GM19468 (cell line): ENCODE measurements around the gene SPEG.

ENCODE experiments used
- ATAC-seq: cut with Tn5 transposase; IDR thresholded peaks from one replicate; pipeline ENCODE4 v1.9.1; 2021; ENCODE audit warnings: mild to moderate bottlenecking, moderate library complexity, moderate number of reproducible peaks; ENCODE audit not compliant: unreplicated experiment; ENCODE audit errors: extremely low read depth

SPEG gene

DNA sequence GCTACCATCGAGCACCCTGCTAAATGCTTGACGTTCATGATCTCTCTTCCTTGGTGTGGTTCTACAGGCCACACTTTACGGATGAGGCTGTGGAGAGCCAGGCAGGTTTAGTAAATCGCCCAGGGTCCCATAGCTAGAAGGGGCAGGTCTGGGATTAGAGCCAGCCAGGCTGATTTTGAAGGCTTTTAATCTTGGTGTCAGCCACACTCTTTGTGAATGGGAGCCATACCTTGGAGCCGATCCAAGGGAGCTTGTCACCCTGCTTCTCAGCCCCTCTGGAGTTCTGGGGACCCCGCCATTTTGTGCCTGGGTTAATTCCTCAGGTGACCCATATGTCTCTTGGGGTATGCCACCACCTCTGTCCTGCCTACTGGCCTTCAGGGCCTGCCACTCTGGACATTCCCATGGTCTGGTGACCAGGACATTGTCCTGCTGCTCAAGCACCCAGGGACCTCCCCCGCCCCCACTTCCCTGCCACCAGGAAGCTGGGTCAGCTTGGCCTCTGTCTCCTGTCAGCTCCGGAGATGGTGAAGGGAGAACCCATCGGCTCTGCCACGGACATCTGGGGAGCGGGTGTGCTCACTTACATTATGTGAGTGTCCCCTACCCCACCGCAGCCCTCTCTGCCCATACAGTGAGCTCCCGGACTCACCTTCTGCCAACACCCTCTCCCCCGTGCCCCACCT is 56.8 kb downstream of the SPEG start:
- ATAC-seq, result no peak

DNA sequence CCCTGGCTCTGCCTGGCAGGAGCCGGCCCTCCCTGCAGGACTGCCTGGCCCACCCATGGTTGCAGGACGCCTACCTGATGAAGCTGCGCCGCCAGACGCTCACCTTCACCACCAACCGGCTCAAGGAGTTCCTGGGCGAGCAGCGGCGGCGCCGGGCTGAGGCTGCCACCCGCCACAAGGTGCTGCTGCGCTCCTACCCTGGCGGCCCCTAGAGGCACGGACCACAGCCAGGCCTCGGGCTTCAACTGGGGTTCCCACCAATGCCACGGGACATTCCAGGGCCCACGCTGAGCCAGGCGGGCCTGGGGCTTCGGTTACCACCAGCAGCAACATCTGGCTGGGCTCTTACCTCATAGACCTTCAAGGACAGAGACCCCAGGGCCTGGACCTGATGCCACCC is 57.9 kb downstream of the SPEG start:
- no peak for ATAC-seq

DNA sequence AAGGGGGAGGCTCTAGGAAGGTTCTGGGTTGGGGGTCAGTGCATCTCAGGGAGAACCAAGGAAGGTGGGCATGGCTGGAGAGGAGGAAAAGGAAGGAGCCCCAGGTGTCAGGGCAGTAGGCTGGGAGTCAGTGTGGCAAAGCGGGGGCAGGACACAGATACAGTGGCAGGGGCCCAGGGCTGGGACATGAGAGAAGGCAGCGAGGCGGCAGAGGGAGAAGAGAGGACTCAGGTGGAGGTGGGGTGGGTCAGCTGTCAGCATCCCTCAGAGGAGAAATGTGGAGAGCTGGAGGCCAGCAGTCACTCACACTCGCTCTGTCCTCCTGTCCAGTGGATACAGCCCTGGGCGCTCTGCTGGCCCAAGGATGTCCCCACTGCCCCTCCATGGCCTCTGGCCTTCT is 58.4 kb downstream of the SPEG start:
- ATAC-seq, result no peak

DNA sequence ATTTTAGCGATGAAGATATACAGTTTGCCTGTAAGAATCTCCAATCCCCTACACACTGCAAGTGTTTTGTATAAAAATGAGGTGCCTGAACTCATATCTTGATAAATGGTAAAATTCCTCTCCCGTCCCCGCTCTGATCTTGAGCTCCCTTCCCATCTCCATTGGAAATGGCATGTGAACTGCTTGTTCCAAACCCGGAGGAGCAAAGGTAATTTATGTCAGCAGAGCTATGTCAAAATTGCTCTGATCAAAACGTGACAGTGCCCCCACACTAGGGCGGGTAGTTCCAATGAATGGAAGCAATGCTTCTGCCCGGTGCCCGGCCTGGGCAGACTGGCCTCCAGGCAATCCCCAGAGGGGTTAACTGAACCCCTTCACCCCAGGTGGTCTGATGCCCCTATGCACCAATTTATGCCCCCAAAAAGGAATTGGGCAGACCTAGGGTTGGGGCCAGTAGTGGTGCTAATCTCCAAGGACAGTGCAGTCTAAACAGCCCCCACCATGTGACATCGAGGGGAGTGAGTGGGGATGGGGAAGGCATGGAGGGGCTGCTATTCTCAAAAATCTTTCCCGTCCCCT is 60.4 kb downstream of the SPEG start:
- no peak for ATAC-seq

DNA sequence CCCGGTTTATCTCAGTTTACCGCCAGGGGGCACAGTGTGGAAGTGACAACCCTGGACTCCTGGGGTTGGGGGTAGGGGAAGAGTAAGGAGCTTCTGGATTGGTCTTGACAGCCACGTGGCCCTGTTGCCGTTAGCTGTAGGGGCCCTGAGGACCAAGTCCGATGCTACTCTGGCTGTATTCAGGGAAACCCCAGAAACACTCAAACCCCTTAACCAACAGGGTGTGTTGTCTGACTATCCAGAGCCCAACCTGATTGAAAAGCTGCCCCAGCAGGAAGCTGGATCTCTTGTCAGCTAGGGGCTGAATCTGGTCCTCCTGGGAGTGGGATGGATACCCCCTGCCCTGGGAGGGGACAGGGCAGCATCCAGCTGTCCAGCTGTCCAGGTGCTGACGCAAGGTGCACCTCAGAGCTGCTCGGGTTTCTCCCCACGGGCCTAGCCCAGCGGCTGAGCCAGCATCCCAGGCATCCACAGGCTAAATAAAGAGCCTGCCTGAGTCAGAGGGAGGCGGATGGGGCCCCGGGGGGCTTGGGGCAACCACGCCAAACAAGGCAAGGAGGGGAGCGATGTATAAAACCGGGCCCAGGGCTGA is 61.0 kb downstream of the SPEG start:
- no peak for ATAC-seq

DNA sequence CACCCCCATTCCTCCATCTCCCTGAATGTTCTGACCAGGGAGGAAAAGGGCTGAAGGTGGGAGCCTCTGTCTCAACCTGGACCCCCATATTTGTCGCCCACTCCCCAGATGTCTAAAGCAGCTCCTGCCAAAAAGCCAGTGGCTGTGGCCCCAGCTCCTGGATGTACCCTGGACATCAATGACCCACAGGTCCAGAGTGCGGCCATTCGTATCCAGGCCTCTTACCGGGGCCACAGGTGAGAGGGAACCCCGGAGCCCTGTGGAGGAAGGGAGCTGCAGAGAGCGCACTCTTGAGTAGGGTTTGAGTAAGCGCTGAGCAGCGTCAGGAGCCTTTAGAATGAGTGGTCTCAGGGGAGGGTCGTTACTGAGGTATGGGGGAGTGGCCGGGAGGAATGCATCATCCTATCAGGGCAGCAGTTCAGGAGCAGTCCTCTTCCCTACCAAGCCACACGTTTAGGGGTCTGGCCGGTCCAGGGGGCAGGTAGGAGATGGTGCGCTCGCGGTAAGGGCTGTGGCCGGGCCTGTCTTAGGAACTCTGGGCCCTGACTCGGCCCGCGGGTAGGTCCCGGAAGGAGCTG is 61.7 kb downstream of the SPEG start:
- ATAC-seq, result no peak

DNA sequence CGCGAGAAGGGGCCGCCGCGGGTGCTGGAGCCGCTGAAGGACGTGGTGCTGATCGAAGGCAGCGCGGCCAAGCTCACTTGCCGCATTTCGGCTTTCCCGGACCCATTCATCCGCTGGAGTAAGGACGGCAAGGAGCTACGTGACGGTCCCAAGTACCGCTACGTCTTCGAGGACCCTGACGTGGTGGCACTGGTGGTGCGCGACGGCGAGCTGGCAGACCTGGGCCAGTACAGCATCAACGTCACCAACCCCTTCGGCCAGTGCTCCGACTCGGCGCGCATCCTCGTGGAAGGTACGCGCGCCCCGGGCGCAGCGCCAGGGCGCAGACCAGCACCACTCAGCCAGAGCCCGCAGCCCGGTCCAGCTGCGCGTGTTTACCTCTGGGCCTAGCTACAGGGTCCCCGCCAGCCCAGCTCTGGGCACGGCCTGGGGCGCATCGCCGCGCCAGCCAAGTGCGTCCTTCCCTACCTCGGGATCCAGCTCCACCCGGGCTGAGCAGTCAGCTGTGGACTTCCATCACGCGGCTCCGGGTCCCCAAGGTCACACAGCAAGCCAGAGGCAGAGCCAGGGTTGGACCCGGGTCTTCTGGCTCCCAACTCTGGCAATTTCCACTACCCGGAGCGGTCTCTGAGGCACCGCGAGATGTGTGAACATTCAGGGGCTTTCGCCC is 62.3 kb downstream of the SPEG start:
- no peak for ATAC-seq

DNA sequence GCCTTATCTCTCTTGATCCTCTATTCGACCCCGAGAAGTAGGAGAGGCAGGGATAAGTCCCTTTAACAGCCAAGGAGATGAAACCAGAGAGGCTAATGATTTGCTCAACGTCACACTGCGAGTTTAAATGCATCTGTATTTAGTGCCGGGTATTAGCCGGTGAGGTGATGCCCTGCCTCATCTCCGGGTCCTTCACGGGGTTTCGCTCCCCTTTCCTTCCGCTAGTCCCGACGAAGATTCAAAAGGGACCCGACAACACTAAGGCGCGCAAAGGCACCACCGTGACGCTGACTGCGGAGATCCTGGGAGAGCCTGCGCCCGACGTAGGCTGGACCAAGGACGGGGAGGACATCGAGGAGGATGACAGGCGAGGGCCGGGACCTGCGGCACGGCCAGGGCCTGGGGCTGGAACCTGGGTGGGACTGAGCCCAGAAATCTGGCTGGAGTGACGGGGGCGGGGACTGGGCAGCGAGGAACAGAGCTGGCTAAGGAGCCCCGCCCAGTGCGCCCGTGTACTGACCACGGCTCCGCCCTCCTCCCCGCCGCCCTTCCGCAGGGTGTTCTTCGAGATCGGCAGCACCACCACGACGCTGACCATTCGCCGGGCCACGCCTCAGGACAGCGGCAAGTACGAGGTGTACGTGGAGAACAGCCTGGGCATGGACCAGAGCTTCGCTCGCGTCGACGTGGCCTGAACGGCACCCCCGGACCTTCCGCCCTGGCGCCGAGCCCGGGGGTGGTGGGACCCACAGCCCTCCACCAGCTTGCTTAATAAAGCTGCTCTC is 63.0 kb downstream of the SPEG start:
- no peak for ATAC-seq

DNA sequence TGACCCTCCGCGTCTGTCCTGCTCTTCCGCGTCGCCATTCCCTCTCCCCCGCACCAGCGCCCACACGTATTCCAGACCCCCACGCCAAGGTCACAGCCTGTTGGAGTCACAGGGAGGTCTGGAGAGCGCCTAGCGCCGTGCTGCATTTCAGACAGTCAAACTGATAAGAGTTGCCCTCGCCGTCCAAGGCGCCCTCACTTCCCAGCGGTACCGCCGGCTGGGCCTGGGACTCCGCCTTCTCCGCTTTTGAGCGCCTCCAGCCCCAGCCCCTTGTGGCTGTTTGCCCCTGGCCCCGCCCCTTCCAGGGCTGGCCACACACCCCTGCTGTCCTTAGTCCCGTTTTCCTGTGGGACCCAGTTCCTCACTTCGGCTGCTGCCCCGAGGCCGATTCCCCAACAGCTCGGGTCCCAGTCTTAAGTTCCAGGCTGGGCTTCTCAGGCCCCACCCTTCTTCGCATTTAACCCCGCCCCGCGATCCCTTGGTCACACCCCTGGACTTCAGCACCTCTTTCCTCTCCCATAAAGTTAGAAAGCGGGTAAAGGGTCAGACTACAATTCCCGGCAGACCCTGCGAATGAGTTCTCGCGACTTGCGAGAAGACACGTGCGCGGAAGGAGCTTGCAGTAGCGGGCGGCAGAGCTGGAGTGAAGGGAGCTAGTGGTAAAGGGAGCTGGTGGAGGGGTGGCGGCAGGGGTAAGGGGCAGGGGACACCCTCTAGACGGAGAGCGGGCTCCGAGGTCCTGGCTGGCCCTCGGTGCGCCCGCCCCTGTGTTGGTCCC is 63.8 kb downstream of the SPEG start, which contains the start of gene GMPPA:
Gene GMPPA (plus strand): TSS at position 612 of the 778 bp plus-strand sequence. CDS start 1,085 bp downstream, outside the sequence.
- peak; percentile 97 for ATAC-seq

DNA sequence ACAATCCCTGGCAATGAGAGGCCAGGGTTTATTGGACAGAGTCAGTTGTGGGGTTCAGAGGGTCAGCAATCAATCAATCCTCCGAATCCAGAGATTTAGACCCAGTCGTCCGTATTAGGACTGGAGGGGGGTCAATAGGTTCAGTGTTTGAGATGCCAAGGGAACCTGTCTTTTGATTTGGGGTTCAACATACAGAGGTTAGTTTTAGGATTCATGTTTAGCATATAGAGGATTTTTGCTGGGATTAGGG is 64.3 kb downstream of the SPEG start:
- no peak for ATAC-seq

DNA sequence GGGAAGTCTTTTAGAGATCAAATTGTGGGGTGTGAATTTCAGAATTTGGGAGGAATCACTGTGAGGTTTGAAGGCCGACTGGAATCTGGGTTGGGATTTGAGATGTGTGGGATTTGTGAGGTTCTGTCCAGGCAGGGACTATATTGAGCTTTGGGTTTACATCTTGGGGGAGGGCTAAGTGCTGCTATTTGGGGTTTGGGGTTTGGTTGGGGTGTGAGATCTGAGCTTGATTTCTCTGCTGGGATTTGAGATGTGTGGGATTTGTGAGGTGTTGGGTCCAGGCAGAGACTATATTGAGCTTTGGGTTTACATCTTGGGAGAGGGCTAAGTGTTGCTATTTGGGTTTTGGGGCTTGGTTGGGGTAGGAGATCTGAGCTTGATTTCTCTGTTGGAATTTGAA is 64.9 kb downstream of the SPEG start:
- ATAC-seq, result no peak

DNA sequence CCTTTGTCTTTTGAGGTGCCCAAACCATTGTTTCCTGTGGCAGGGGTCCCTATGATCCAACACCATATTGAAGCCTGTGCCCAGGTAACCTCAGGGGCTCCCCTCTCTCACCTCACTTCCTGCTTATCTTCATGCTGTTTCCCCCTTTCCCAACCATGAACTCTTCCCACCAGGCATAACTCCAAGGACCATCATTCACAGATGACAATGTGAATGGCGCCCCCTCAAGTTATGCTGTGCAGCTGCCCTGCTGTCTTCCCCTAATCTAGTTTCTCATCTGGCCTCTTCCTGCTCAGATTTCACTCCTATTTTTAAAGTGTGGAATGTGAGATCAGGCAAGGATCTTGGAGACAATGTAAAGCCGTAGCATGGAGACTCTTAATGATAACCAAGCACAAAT is 65.5 kb downstream of the SPEG start:
- ATAC-seq, result no peak

DNA sequence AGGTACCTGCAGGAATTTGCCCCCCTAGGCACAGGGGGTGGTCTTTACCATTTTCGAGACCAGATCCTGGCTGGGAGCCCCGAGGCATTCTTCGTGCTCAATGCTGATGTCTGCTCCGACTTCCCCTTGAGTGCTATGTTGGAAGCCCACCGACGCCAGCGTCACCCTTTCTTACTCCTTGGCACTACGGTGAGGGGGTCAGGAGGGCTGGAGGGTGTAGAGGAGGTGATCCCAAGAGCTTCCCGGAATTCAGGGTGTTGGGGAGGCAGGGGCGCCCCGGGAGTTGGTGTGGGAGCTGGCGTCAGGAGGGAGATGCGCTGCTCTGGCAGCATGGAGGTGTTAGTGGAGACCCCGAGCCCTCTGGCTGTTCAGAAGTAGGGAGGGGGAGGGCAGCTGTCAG is 67.2 kb downstream of the SPEG start:
- ATAC-seq, result no peak

DNA sequence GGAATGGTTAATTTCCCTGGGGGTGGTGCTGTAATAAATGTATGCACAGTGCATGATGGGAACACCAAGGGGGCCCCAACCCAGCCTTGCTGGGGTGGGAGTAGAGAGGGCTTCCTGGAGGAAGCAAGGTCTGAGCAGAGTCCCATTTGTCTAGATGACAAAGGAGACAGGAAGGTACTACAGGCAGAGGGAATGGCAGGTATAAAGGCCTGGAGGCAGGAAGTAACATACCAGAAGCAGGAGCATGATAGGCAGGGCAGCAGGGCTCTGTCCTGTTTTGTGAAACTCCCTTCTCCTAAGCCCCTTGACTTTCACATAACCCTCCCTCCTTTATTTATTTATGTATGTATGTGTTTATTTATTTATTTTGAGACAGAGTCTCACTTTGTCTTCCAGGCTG is 68.0 kb downstream of the SPEG start:
- no peak for ATAC-seq

DNA sequence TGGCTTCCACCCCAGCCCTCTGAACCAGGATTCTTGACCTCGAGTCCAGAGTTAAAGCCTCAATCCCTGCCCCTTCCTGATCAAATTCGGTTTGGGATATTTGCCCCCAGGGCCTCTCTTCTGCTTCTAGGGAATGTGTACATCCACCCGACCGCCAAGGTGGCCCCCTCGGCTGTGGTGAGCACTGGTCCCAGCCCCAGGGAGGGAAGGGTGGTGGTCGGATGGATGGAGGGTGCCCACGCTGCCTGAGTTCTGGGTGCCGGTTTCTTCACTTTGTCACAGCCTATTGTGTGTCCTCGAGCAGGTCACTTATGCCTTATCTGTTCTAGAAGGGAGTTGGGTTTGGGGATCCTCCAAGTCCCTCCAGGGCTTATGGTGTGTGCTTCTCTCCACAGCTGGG is 70.9 kb downstream of the SPEG start:
- no peak for ATAC-seq

DNA sequence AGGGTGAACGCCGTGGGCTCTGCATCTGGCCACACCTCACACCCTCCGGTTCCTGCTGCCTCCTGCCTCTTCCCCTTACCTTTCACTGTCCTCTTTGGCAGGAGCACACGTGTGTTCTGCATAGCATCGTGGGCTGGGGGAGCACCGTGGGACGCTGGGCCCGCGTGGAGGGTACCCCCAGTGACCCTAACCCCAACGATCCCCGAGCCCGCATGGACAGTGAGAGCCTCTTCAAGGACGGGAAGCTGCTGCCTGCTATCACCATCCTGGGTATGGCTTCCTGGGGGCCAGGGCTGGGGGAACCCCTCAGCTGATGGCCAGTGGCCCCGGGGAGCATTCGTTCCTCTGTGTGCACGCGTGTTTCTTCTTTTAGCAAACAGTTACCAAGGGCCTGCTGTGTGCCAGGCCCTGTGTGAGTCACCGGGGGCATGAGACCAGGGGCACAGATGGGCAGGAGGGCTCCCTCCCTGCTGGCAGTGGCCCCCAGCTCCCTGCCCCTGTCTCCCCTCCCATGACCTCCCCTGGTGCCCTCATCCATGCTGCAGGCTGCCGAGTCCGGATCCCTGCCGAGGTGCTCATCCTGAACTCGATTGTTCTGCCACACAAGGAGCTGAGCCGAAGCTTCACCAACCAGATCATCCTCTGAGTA is 71.6 kb downstream of the SPEG start:
- no peak for ATAC-seq

DNA sequence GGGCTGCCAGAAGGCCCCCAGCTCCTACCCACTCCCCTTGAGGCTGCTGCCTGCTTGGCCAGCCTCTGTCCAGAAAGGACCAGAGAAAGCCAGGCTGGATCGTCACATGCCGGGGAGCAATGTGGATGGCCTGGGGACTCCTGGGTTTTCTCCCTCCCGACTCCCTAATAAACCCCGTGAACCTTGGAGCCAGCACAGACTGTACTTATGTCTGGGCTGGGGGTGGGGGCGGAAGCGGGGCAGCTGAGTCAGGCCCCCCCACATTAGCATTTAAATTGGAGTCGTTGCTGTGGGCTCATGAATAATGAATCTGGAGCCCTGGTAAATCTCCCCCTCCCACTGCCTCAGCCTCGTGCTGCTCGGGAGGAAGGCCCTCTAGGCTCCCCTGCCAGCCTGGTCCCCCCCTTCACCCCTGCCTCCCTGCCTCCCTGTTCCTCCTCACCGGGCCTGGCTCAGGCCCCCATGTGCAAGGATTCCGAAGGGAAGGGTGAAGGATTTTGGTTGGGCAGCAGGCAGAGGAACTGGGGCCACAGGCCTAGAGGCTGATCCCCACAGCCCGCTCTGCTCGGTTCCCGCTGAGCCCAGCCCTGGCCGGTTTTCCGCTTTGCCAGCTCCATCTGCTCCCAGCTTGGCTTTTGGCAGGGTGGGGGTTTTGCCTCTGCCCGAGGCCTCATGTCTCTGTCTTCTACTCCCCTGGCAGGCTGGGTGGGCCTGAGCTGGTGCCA is 72.3 kb downstream of the SPEG start:
- no peak for ATAC-seq

DNA sequence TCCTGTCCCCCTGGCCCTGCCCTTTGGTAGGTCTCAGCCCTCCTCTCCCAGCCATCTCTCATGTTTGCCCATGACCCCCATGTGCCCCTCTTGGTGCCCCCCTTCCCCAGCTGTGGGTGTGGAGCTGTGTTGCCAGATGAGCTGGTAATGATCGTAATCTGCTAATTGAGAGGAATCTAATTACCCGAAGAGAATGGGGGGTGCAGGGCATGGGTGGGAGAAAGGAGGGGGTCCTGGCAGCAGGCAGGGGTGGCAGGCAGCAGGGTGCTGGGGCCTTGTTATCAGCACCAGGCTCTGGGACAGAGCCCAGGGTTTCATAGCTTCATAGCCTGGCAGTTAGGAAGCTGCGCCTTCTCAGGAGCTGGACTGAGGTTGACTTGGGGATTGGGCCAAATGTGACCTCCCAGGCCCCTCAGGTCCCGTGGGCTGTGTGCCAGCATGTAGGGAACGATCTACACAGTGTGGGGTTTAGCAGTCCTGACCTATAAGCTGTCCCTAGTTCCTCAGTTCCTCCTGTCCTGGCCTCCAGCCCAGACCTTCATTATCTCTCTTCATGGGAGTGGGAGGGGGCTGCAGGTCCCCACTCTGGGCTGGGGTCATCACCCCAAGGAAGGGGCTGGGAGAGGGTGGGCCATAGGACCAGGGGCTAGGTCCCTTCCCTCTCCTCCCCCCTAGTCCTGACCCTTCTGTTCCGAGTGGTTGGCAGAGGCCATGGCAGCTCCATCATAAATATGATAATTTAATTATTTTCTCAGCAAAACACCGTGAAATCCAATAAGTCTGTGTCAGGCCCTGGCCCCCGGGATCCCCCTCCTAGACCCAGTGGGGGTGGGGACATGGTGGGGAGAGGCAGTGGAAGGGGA is 73.2 kb downstream of the SPEG start:
- ATAC-seq, result no peak
